ENCODE results near the gene PTPRM. TPM values are rescaled to one million over a fixed set of nuclear protein-coding genes. Genes with fewer than 3 reads are reported as not detected.

The PTPRM gene
- total and polyA plus RNA-seq, 2 donors (not counting 3 experiments of a cell fraction or from before 2014, with no cell fraction given) = 37.4 to 43.7 TPM

DNA sequence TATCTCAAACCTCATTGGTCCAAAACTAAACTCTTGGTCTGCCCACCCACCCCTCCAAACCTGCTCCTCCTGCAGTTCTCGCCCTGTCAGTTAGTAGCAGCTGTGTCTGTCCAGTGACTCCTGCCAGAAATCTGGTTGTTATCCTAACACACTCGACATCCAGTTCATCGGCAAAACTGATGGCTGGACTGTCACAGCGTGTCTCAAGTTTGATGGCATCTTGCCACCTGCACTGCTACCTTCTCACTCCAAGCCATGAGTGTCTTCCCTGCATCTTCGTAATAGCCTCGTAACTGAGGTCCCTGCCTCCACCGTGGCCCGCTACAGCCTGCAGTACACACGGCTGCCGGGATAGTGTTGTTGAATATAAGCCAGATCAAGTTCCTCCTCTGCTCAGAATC is 572.0 kb downstream of the PTPRM start:
- Histone ChIP-seq H3K9me1 (replicated peaks; ENCODE audit: control insufficient read depth, extremely low read depth, insufficient read depth, low read length) (no peaks in the 10 kb centered on the region), H3K36me3 (ENCODE audit: control insufficient read depth in 2 of 2, extremely low read depth in 1 of 2, insufficient read depth in 2 of 2, low read length in 2 of 2) (no peaks in the 10 kb centered on the region), H3K4me3 (replicated peaks in 1 of 3; ENCODE audit: insufficient read depth in 1 of 3, low read depth in 1 of 3, low read length in 3 of 3) (no peak overlapping the region), H3K27ac (ENCODE audit: insufficient read depth, low read depth, low read length) (no peak overlapping the region), H3K27me3 (ENCODE audit: control insufficient read depth in 2 of 2, insufficient read depth in 2 of 2, low read length in 2 of 2) (no peaks in the 10 kb centered on the region), H3K79me2 (ENCODE audit: control insufficient read depth, insufficient read depth, low read length) (no peaks in the 10 kb centered on the region), H3K9ac (replicated peaks; ENCODE audit: extremely low read depth, insufficient read depth, low read length) (no peak overlapping the region), H3K4me1 (ENCODE audit: control insufficient read depth, extremely low read depth, insufficient read depth, low read length) (peaks cover 5% of the 10 kb centered on the region), H3K9me3 (replicated peaks; ENCODE audit: control insufficient read depth, insufficient read depth, low read length) (no peaks in the 10 kb centered on the region), H4K20me1 (replicated peaks; ENCODE audit: control insufficient read depth, extremely low read depth, insufficient read depth, low read length) (no peaks in the 10 kb centered on the region), H2AFZ (ENCODE audit: low read depth, low read length) (no peak overlapping the region), H3K4me2 (ENCODE audit: insufficient read depth, low read length) (no peak overlapping the region)
- no TSS peak for BruUV-seq (replicated peaks)
- CTCF ChIA-PET = no interaction called here
- no peak for FAIRE-seq
- POLR2A ChIA-PET = no interaction called here
- intact Hi-C loops (cut with micrococcal nuclease) = no loop called here
- no peak for DNase-seq (ENCODE audit: low read depth, low spot score)
- dilution Hi-C loops (cut with MboI; ENCODE audit: extremely low pct_ligation_motif_present, low sequenced_read_pairs) = no loop called here
- TF ChIP-seq JUN (IDR thresholded peaks at IDR 0.05; ENCODE audit: borderline replicate concordance, insufficient read depth, insufficient read length, low read depth) = no peak
- no peak for TF ChIP-seq POLR2A (IDR thresholded peaks at IDR 0.05; ENCODE audit: low read depth, low read length)
- no peak for TF ChIP-seq POLR2AphosphoS5 (IDR thresholded peaks at IDR 0.05; ENCODE audit: insufficient read depth, low read depth, low read length)
- no peak for TF ChIP-seq MYC (IDR thresholded peaks at IDR 0.05; ENCODE audit: low read depth, low read length)
- no peak for TF ChIP-seq GATA2 (IDR thresholded peaks at IDR 0.05; ENCODE audit: insufficient read depth, insufficient read length, low read depth, low read length)
- TF ChIP-seq, protein P1, sequence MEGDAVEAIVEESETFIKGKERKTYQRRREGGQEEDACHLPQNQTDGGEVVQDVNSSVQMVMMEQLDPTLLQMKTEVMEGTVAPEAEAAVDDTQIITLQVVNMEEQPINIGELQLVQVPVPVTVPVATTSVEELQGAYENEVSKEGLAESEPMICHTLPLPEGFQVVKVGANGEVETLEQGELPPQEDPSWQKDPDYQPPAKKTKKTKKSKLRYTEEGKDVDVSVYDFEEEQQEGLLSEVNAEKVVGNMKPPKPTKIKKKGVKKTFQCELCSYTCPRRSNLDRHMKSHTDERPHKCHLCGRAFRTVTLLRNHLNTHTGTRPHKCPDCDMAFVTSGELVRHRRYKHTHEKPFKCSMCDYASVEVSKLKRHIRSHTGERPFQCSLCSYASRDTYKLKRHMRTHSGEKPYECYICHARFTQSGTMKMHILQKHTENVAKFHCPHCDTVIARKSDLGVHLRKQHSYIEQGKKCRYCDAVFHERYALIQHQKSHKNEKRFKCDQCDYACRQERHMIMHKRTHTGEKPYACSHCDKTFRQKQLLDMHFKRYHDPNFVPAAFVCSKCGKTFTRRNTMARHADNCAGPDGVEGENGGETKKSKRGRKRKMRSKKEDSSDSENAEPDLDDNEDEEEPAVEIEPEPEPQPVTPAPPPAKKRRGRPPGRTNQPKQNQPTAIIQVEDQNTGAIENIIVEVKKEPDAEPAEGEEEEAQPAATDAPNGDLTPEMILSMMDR (IDR thresholded peaks at IDR 0.05; ENCODE audit: extremely low read depth in 1 of 2, insufficient read depth in 1 of 2, low read depth in 1 of 2, low read length in 2 of 2) = no peak
- TF ChIP-seq EZH2 (IDR thresholded peaks at IDR 0.05; ENCODE audit: borderline replicate concordance, low read depth, low read length, severe bottlenecking) = no peak
- no peak for TF ChIP-seq FOS (IDR thresholded peaks at IDR 0.05; ENCODE audit: borderline replicate concordance, insufficient read depth, low read length)
- TF ChIP-seq, protein P2, sequence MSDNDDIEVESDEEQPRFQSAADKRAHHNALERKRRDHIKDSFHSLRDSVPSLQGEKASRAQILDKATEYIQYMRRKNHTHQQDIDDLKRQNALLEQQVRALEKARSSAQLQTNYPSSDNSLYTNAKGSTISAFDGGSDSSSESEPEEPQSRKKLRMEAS (IDR thresholded peaks at IDR 0.05; ENCODE audit: insufficient read depth, insufficient read length) = no peak

Measured in endothelial cell of umbilical vein (primary cell).